Adrenal gland (tissue), 5 donors: Measurements from ENCODE around the gene MGAT5.

ENCODE experiments used
- POLR2A ChIP-seq, 2 donors: fragments of 450-650 bp; IDR thresholded peaks; one replicate each; pipeline ENCODE4 v1.6.1; 2017; ENCODE audit warnings: antibody characterized with exemption in 2 of 2, mild to moderate bottlenecking in 2 of 2, moderate library complexity in 1 of 2
- TF ChIP-seq, protein P1 (sequence below), 6 experiments: fragments of 450-650 bp in 4 of 6; fragments of 200-600 bp in 2 of 6; sonication (generic) in 1 of 6; IDR thresholded peaks; 1 replicate in 5 of 6; 2 replicates in 1 of 6; pipeline versions ENCODE4 v1.5.1 to v1.8.0; 2016 to 2021; ENCODE audit warnings: antibody characterized with exemption in 6 of 6, mild to moderate bottlenecking in 2 of 6, moderate library complexity in 1 of 6
- donor health status: DM: no; HTN: no; CAD: no.

DNA sequence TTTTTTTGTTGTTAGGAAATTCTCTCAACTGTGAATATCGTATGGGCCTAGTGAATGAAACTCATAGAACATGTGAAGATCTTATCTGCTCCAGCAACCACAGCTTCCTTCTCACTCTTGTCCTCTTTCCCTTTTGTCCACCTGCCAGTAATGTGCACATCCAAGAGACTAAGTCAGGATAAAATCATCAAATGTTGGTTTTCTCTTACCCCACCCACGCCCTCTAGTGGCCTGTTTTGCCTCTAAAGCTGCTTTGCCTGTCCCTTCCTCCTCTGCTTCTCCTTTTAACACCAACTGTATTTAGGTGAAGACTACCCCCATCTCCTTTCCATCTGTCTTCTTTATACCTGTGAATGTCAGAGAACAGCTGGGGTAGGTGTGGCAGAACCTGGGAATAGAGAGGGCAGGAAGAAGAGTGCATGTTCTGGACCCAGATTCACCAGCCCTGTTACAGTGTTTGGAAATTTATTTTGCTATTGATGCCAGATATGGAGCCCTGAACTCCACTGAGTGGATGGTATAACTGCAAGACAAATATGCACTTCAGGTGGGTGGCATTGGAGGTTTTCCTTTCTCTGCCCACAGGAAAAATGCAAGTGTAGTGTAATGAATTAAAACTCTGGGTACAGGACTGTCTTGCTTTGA, 8.4 kb upstream of the MGAT5 start:
- TF ChIP-seq, protein P1, sequence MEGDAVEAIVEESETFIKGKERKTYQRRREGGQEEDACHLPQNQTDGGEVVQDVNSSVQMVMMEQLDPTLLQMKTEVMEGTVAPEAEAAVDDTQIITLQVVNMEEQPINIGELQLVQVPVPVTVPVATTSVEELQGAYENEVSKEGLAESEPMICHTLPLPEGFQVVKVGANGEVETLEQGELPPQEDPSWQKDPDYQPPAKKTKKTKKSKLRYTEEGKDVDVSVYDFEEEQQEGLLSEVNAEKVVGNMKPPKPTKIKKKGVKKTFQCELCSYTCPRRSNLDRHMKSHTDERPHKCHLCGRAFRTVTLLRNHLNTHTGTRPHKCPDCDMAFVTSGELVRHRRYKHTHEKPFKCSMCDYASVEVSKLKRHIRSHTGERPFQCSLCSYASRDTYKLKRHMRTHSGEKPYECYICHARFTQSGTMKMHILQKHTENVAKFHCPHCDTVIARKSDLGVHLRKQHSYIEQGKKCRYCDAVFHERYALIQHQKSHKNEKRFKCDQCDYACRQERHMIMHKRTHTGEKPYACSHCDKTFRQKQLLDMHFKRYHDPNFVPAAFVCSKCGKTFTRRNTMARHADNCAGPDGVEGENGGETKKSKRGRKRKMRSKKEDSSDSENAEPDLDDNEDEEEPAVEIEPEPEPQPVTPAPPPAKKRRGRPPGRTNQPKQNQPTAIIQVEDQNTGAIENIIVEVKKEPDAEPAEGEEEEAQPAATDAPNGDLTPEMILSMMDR (IDR thresholded peaks at IDR 0.05) = peak; percentile 63 to 87 (median 78)
- TF ChIP-seq POLR2A (IDR thresholded peaks at IDR 0.05) = no peak
